A549 (cell line): Measurements from ENCODE around the gene MYCT1. TPM values are rescaled to one million over a fixed set of nuclear protein-coding genes. Genes with fewer than 3 reads are reported as not detected.
A peak's percentile ranks its signal among the peaks of the same experiment; 100 is the strongest.

Source experiments
- ATAC-seq, 2 experiments: fragments of 200-7000 bp in 1 of 2; fragments of >200 bp in 1 of 2; cut with Nextera tagmentation in 1 of 2; cut with Tn5 transposase in 1 of 2; 3 replicates each; pipeline versions ENCODE4 v1.8.0 to v1.9.1; 2018 to 2020; ENCODE audit warnings: mild to moderate bottlenecking in 1 of 2, moderate library complexity in 1 of 2
- CTCF ChIA-PET: fragments of 300-600 bp; sonication (Branson Sonifier 250); formaldehyde crosslinking; extraction: SDS; loops from one replicate; lab custom pipeline; 2021; ENCODE audit warnings: antibody characterized with exemption, inconsistent platforms; lab: Yijun Ruan, JAX
- POLR2A ChIA-PET: fragments of 350-600 bp; formaldehyde crosslinking; extraction: SDS; loops from one replicate; lab custom pipeline; 2021; ENCODE audit warnings: antibody characterized with exemption, inconsistent platforms; lab: Yijun Ruan, JAX
- DNase-seq, 2 experiments: peaks; one replicate each; pipeline versions ENCODE4 v3.0.0 to v3.0.0-alpha.2; 2011 to 2016; ENCODE audit warnings: low read depth in 1 of 2, low spot score in 1 of 2
- FAIRE-seq: peaks from 2 replicates; lab custom pipeline; 2011; peaks lifted over from hg19 to GRCh38; lab: Jason Lieb, UNC
- H3K27ac ChIP-seq, 2 experiments: fragments of >200 bp; sonication (Bioruptor Twin); formaldehyde crosslinking; 3 replicates each; pipeline ENCODE4 v1.5.1; 2016 to 2017
- H3K4me1 ChIP-seq: fragments of >200 bp; sonication (Bioruptor Twin); formaldehyde crosslinking; 3 replicates; pipeline ENCODE4 v1.6.1; 2016
- H3K4me2 ChIP-seq: fragments of >200 bp; sonication (Bioruptor Twin); formaldehyde crosslinking; 3 replicates; pipeline ENCODE4 v1.6.1; 2016
- H3K4me3 ChIP-seq: fragments of >200 bp; sonication (Bioruptor Twin); formaldehyde crosslinking; 3 replicates; pipeline ENCODE4 v1.5.1; 2016
- H3K9me3 ChIP-seq: fragments of >200 bp; sonication (Bioruptor Twin); formaldehyde crosslinking; 3 replicates; pipeline ENCODE4 v1.6.1; 2016
- ATOH8 ChIP-seq: fragments of 250-450 bp; sonication (Bioruptor Pico); IDR thresholded peaks from 2 replicates; pipeline ENCODE4 v1.5.0; 2020; ENCODE audit warnings: low read depth, mild to moderate bottlenecking, moderate library complexity
- BCL3 ChIP-seq: fragments of >200 bp; sonication (Bioruptor Twin); formaldehyde crosslinking; IDR thresholded peaks from 3 replicates; pipeline ENCODE4 v1.6.1; 2016
- BHLHE40 ChIP-seq: IDR thresholded peaks from 2 replicates; pipeline ENCODE4 v1.6.1; 2012; ENCODE audit warnings: low read depth, low read length, inconsistent platforms
- CBX2 ChIP-seq: fragments of 200-600 bp; sonication (generic); IDR thresholded peaks from 2 replicates; pipeline ENCODE4 v1.6.1; 2016; ENCODE audit warnings: low read depth, mild to moderate bottlenecking, borderline replicate concordance
- CEBPB ChIP-seq, 2 experiments: fragments of >200 bp in 1 of 2; sonication (Bioruptor Twin) in 1 of 2; formaldehyde crosslinking in 1 of 2; IDR thresholded peaks; 2 replicates each; pipeline ENCODE4 v1.6.1; 2012 to 2016
- E2F6 ChIP-seq: IDR thresholded peaks from 2 replicates; pipeline ENCODE4 v1.6.1; 2012; ENCODE audit warnings: low read depth, borderline replicate concordance
- EHF ChIP-seq: fragments of 250-450 bp; sonication (Bioruptor Pico); IDR thresholded peaks from 2 replicates; pipeline ENCODE4 v1.5.0; 2020; ENCODE audit warnings: mild to moderate bottlenecking
- EHMT2 ChIP-seq: fragments of 200-600 bp; sonication (generic); IDR thresholded peaks from 2 replicates; pipeline ENCODE4 v1.6.1; 2016; ENCODE audit warnings: antibody characterized with exemption, low read depth, mild to moderate bottlenecking, moderate library complexity
- ELK1 ChIP-seq: fragments of 150-350 bp; IDR thresholded peaks from 2 replicates; pipeline ENCODE4 v1.6.1; 2014; ENCODE audit warnings: low read depth, mild to moderate bottlenecking, low read length
- FOSB ChIP-seq: fragments of 250-450 bp; sonication (Bioruptor Pico); IDR thresholded peaks from 2 replicates; pipeline ENCODE4 v1.5.0; 2020; ENCODE audit warnings: mild to moderate bottlenecking, moderate library complexity
- FOXS1 ChIP-seq: fragments of 250-450 bp; sonication (Bioruptor Pico); IDR thresholded peaks from 2 replicates; pipeline ENCODE4 v1.5.0; 2020; ENCODE audit warnings: mild to moderate bottlenecking, moderate library complexity
- HOXA7 ChIP-seq: fragments of 250-450 bp; sonication (Bioruptor Pico); IDR thresholded peaks from 2 replicates; pipeline ENCODE4 v1.5.0; 2020; ENCODE audit warnings: mild to moderate bottlenecking, moderate library complexity
- HOXB13 ChIP-seq: fragments of 250-450 bp; sonication (Bioruptor Pico); IDR thresholded peaks from 2 replicates; pipeline ENCODE4 v1.5.0; 2020; ENCODE audit warnings: low read depth, mild to moderate bottlenecking, moderate library complexity
- KDM1A ChIP-seq: fragments of 200-600 bp; sonication (generic); IDR thresholded peaks from 2 replicates; pipeline ENCODE4 v1.6.1; 2016; ENCODE audit warnings: low read depth, mild to moderate bottlenecking
- MAFK ChIP-seq: fragments of 450-650 bp; IDR thresholded peaks from 2 replicates; pipeline ENCODE4 v1.6.1; 2014; ENCODE audit not compliant: partially characterized antibody
- MAZ ChIP-seq: fragments of 150-350 bp; IDR thresholded peaks from 2 replicates; pipeline ENCODE4 v1.6.1; 2014; ENCODE audit warnings: antibody characterized with exemption, low read depth, low read length, borderline replicate concordance
- NPAS2 ChIP-seq: fragments of 250-450 bp; sonication (Bioruptor Pico); IDR thresholded peaks from 2 replicates; pipeline ENCODE4 v1.8.0; 2022; ENCODE audit warnings: mild to moderate bottlenecking, moderate library complexity, borderline replicate concordance
- PBX3 ChIP-seq: IDR thresholded peaks from 2 replicates; pipeline ENCODE4 v1.6.1; 2012
- RFX5 ChIP-seq: fragments of 450-650 bp; IDR thresholded peaks from 2 replicates; pipeline ENCODE4 v1.7.1; 2014; ENCODE audit warnings: antibody characterized with exemption, mild to moderate bottlenecking, moderate library complexity
- SREBF2 ChIP-seq: fragments of 450-650 bp; IDR thresholded peaks from 2 replicates; pipeline ENCODE4 v1.6.1; 2014; ENCODE audit warnings: mild to moderate bottlenecking, moderate library complexity
- TFCP2L1 ChIP-seq: fragments of 250-450 bp; sonication (Bioruptor Pico); IDR thresholded peaks from 2 replicates; pipeline ENCODE4 v1.5.0; 2021; ENCODE audit warnings: mild to moderate bottlenecking
- ZNF302 ChIP-seq: fragments of 250-450 bp; sonication (Bioruptor Pico); IDR thresholded peaks from 2 replicates; pipeline ENCODE4 v1.9.0; 2021; ENCODE audit warnings: inconsistent platforms, mild to moderate bottlenecking, moderate library complexity
- WGBS: methylation state at CpG from one replicate; pipeline ENCODE4 v1.1.6; 2017; ENCODE audit errors: missing lambda C conversion rate; 5-methylcytosine and 5-hydroxymethylcytosine counted together
- polyA plus RNA-seq, 4 experiments: library from polyadenylated mRNA; depleted of rRNA in 3 of 4; stranded (reverse); fragments of >200 nt; fragmentation: RNase III in 1 of 4; extraction: RNeasy Plus Mini Kit Qiagen cat#74134 plus additional on column Dnase treatment in 1 of 4; gene quantifications; 2 replicates in 3 of 4; 3 replicates in 1 of 4; pipeline ENCODE4 v1.2.3, GENCODE V29; 2011 to 2017

The MYCT1 gene
- polyA plus RNA-seq, 2 of the 4 experiments (the other 2 are of a cell fraction), result 0.04 TPM; not detected in 1

- Histone ChIP-seq H3K4me3 (no peak overlapping the region), H3K9me3 (no peaks in the 10 kb centered on the region), H3K4me1 (no peaks in the 10 kb centered on the region), H3K4me2 (no peak overlapping the region), H3K27ac (no peak overlapping the region)
- no peak for FAIRE-seq
- WGBS, result 34% methylated on average over 2 of the region's 2 CpGs
- ChIA-PET CTCF (no interaction called here), POLR2A (no interaction called here)
- ATAC-seq, result no peak
- no peak for TF ChIP-seq NPAS2 (CRISPR knock-in tag)
- no peak for TF ChIP-seq HOXA7 (CRISPR knock-in tag)
- no peak for TF ChIP-seq CBX2
- no peak for TF ChIP-seq BHLHE40
- no peak for TF ChIP-seq KDM1A
- DNase-seq, result no peak
These were observed 36.9 kb downstream of the MYCT1 start for GRCh38 chr6:152734630-152735029.

- POLR2A ChIA-PET, result no interaction called here
- Histone ChIP-seq H3K9me3 (no peaks in the 10 kb centered on the region), H3K4me3 (no peak overlapping the region), H3K4me1 (no peaks in the 10 kb centered on the region), H3K27ac (no peak overlapping the region), H3K4me2 (no peak overlapping the region)
- CTCF ChIA-PET, result interaction anchor here (1.1 to 1.2 kb wide), 2 partner anchors 9 to 11 kb away, joined by 4 read pairs; no protein-coding TSS in a partner anchor
- ATAC-seq (no peak), DNase-seq (no peak), FAIRE-seq (no peak)
- TF ChIP-seq PBX3, result no peak
- no peak for TF ChIP-seq TFCP2L1 (CRISPR knock-in tag)
- TF ChIP-seq MAZ, result no peak
- TF ChIP-seq CEBPB (IDR thresholded peaks at IDR 0.05), result no peak
- no peak for TF ChIP-seq EHMT2
- TF ChIP-seq MAFK, result no peak
- TF ChIP-seq SREBF2, result no peak
- 32% methylated on average over 2 of the region's 2 CpGs for WGBS
These were observed 39.1 kb downstream of the MYCT1 start for GRCh38 chr6:152736687-152737273.

GRCh38 chr6:152745509-152746171 is 47.9 kb downstream of the MYCT1 start:
- no peaks in the 10 kb centered on the region for H3K9me3 ChIP-seq
- ChIA-PET CTCF (interaction anchor here (1.2 kb wide), 1 partner anchor 203 kb away, joined by 3 read pairs; no protein-coding TSS in a partner anchor), POLR2A (no interaction called here)
- WGBS, result 82% methylated on average over 4 of the region's 4 CpGs
- peaks cover 17% of the 10 kb centered on the region for H3K4me1 ChIP-seq
- ATAC-seq, result peak; percentile 58 to 66
- DNase-seq, result no peak
- H3K4me3 ChIP-seq, result no peak overlapping the region
- H3K4me2 ChIP-seq, result peak overlapping the region; percentile 75
- no peak for FAIRE-seq
- peak overlapping the region; percentile 71 to 78 for H3K27ac ChIP-seq
- TF ChIP-seq RFX5 (no peak), FOSB (CRISPR knock-in tag) (no peak), ZNF302 (CRISPR knock-in tag) (no peak), BHLHE40 (no peak), BCL3 (no peak), CEBPB (IDR thresholded peaks at IDR 0.05) (no peak), EHF (CRISPR knock-in tag) (no peak), HOXB13 (CRISPR knock-in tag) (no peak), ATOH8 (CRISPR knock-in tag) (no peak), FOXS1 (CRISPR knock-in tag) (no peak), E2F6 (no peak), ELK1 (no peak)
